Brain microvascular endothelial cell (primary cell): ENCODE results near the gene PSMD9.
A peak's percentile ranks its signal among the peaks of the same experiment; 100 is the strongest.
"Not testable (repeated sequence)": the region's sequence is repeated elsewhere in the genome, so short reads cannot be mapped to it uniquely, and the experiment has no call there.

ENCODE experiments used
- DNase-seq: peaks from one replicate; pipeline ENCODE4 v3.0.0-alpha.2; 2020
- H3K27ac ChIP-seq: fragments of 250-450 bp; sonication (Bioruptor Pico); 2 replicates; pipeline ENCODE4 v1.5.1; 2020; ENCODE audit warnings: mild to moderate bottlenecking, moderate library complexity
- H3K27me3 ChIP-seq: fragments of 250-450 bp; sonication (Bioruptor Pico); replicated peaks from 2 replicates; pipeline ENCODE4 v1.5.1; 2020; ENCODE audit warnings: mild to moderate bottlenecking
- H3K36me3 ChIP-seq: fragments of 250-450 bp; sonication (Bioruptor Pico); replicated peaks from 2 replicates; pipeline ENCODE4 v1.5.1; 2020; ENCODE audit warnings: mild to moderate bottlenecking
- H3K4me3 ChIP-seq: 2 replicates; pipeline ENCODE4 v1.5.1; 2011; ENCODE audit warnings: low read depth, mild to moderate bottlenecking, control low read depth, low read length, moderate library complexity
- in situ Hi-C: cut with HindIII; loops from 2 replicates; pipeline ENCODE4 v1.10.0; 2017; ENCODE audit warnings: low sequenced_read_pairs, low pct_ligation_motif_present
- TF ChIP-seq, protein P1 (sequence below): IDR thresholded peaks from 2 replicates; pipeline ENCODE4 v1.5.1; 2011; ENCODE audit warnings: low read depth, mild to moderate bottlenecking, moderate library complexity, low read length, control low read depth, inconsistent platforms; ENCODE audit errors: missing control alignments

PSMD9 gene

GRCh38 chr12:121925358-121925695 is 36.7 kb downstream of the PSMD9 start:
- H3K4me3 ChIP-seq: no peak overlapping the region
- peak overlapping the region; percentile 84 for H3K27ac ChIP-seq
- H3K36me3 ChIP-seq: no peaks in the 10 kb centered on the region
- TF ChIP-seq, protein P1, sequence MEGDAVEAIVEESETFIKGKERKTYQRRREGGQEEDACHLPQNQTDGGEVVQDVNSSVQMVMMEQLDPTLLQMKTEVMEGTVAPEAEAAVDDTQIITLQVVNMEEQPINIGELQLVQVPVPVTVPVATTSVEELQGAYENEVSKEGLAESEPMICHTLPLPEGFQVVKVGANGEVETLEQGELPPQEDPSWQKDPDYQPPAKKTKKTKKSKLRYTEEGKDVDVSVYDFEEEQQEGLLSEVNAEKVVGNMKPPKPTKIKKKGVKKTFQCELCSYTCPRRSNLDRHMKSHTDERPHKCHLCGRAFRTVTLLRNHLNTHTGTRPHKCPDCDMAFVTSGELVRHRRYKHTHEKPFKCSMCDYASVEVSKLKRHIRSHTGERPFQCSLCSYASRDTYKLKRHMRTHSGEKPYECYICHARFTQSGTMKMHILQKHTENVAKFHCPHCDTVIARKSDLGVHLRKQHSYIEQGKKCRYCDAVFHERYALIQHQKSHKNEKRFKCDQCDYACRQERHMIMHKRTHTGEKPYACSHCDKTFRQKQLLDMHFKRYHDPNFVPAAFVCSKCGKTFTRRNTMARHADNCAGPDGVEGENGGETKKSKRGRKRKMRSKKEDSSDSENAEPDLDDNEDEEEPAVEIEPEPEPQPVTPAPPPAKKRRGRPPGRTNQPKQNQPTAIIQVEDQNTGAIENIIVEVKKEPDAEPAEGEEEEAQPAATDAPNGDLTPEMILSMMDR: no peak
- no peaks in the 10 kb centered on the region for H3K27me3 ChIP-seq
- in situ Hi-C loops: no loop called here
- DNase-seq: peak; percentile 67

GRCh38 chr12:121926874-121927706 is 38.5 kb downstream of the PSMD9 start:
- no peaks in the 10 kb centered on the region for H3K36me3 ChIP-seq
- peak overlapping the region; percentile 16 for H3K27ac ChIP-seq
- TF ChIP-seq, protein P1: no peak
- in situ Hi-C loops: no loop called here
- DNase-seq: no peak
- no peaks in the 10 kb centered on the region for H3K27me3 ChIP-seq
- H3K4me3 ChIP-seq: no peak overlapping the region

DNA sequence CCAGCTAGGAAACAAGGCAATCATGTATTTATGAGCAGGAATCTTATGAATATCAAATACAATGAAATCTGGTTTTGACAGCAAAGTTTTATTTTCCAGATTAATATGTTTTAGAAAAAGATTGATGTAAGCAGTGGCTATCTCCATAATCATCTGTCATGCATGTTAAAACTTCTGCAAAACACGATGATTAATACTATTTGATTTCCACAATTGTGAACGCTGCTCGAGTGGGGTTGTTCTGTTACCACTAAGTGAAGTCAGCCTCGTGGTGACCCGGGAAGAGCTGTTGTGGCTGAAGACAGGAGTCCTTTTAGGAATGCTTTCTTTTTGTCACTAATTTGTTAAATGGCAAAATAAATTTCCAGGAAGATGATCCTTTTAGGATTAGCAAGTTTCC is 39.2 kb downstream of the PSMD9 start:
- in situ Hi-C loops: no loop called here
- DNase-seq: no peak
- H3K4me3 ChIP-seq: no peak overlapping the region
- H3K27ac ChIP-seq: peak overlapping the region; percentile 16
- TF ChIP-seq, protein P1: no peak
- no peaks in the 10 kb centered on the region for H3K36me3 ChIP-seq
- H3K27me3 ChIP-seq: no peaks in the 10 kb centered on the region

GRCh38 chr12:121929545-121929944 is 41.0 kb downstream of the PSMD9 start:
- H3K36me3 ChIP-seq, DNase-seq, in situ Hi-C loops, H3K4me3 ChIP-seq, H3K27me3 ChIP-seq, H3K27ac ChIP-seq: not testable (repeated sequence)

GRCh38 chr12:121930862-121931261 is 42.3 kb downstream of the PSMD9 start:
- DNase-seq: no peak
- TF ChIP-seq, protein P1: no peak
- Histone ChIP-seq H3K27ac (no peak overlapping the region), H3K36me3 (no peaks in the 10 kb centered on the region), H3K27me3 (no peaks in the 10 kb centered on the region), H3K4me3 (no peak overlapping the region)
- in situ Hi-C loops: no loop called here

GRCh38 chr12:121932176-121932536 is 43.6 kb downstream of the PSMD9 start:
- Histone ChIP-seq H3K27ac (no peak overlapping the region), H3K36me3 (no peaks in the 10 kb centered on the region), H3K4me3 (no peak overlapping the region), H3K27me3 (no peaks in the 10 kb centered on the region)
- in situ Hi-C loops: no loop called here
- DNase-seq: no peak
- TF ChIP-seq, protein P1: no peak
